GM12878 (cell line): ENCODE data around the gene NPAS4. TPM values are rescaled to one million over a fixed set of nuclear protein-coding genes. Genes with fewer than 3 reads are reported as not detected.

Experiments
- BMI1 ChIP-seq: fragments of 450-650 bp; IDR thresholded peaks from 2 replicates; pipeline ENCODE4 v1.6.1; 2016; ENCODE audit warnings: mild to moderate bottlenecking, moderate library complexity, borderline replicate concordance
- CHD4 ChIP-seq: fragments of 200-600 bp; sonication (generic); IDR thresholded peaks from 2 replicates; pipeline ENCODE4 v1.6.1; 2016; ENCODE audit warnings: mild to moderate bottlenecking
- CREB1 ChIP-seq: IDR thresholded peaks from 2 replicates; pipeline ENCODE4 v1.6.1; 2012; ENCODE audit warnings: low read depth, mild to moderate bottlenecking, inconsistent platforms
- DPF2 ChIP-seq: fragments of 450-650 bp; IDR thresholded peaks from 2 replicates; pipeline ENCODE4 v1.6.1; 2017; ENCODE audit warnings: mild to moderate bottlenecking
- ESRRA ChIP-seq: IDR thresholded peaks from 2 replicates; pipeline ENCODE4 v1.6.1; 2012; ENCODE audit warnings: mild to moderate bottlenecking, low read length, improper control_type of control experiment
- FOXK2 ChIP-seq: fragments of 450-650 bp; IDR thresholded peaks from 2 replicates; pipeline ENCODE4 v1.6.1; 2017; ENCODE audit warnings: mild to moderate bottlenecking, moderate library complexity
- HDAC2 ChIP-seq: fragments of 200-600 bp; sonication (generic); IDR thresholded peaks from 2 replicates; pipeline ENCODE4 v1.6.1; 2017
- IKZF2 ChIP-seq, 2 experiments: fragments of 450-650 bp; IDR thresholded peaks; 2 replicates each; pipeline ENCODE4 v1.6.1; 2017; ENCODE audit warnings: mild to moderate bottlenecking in 2 of 2, moderate library complexity in 2 of 2
- LARP7 ChIP-seq: fragments of 450-650 bp; IDR thresholded peaks from 2 replicates; pipeline ENCODE4 v1.6.1; 2017; ENCODE audit warnings: mild to moderate bottlenecking
- MEF2B ChIP-seq: fragments of 450-650 bp; IDR thresholded peaks from 2 replicates; pipeline ENCODE4 v1.6.1; 2018; ENCODE audit warnings: mild to moderate bottlenecking, moderate library complexity; ENCODE audit not compliant: partially characterized antibody, poor library complexity, severe bottlenecking
- MYC ChIP-seq: IDR thresholded peaks from 2 replicates; pipeline ENCODE4 v1.6.1; 2011; ENCODE audit warnings: mild to moderate bottlenecking, low read length, moderate library complexity, inconsistent platforms; ENCODE audit not compliant: insufficient read depth, insufficient replicate concordance, insufficient read length, severe bottlenecking
- NFXL1 ChIP-seq: fragments of 450-650 bp; IDR thresholded peaks from 2 replicates; pipeline ENCODE4 v1.6.1; 2017; ENCODE audit warnings: antibody characterized with exemption, mild to moderate bottlenecking, borderline replicate concordance
- NFYA ChIP-seq: IDR thresholded peaks from 2 replicates; pipeline ENCODE4 v1.6.1; 2011; ENCODE audit warnings: low read depth, mild to moderate bottlenecking, low read length, improper control_type of control experiment, borderline replicate concordance
- NR2F1 ChIP-seq: fragments of 450-650 bp; conservative IDR thresholded peaks from 2 replicates; pipeline ENCODE4 v1.6.1; 2017; ENCODE audit warnings: mild to moderate bottlenecking
- POLR2AphosphoS2 ChIP-seq: IDR thresholded peaks from 2 replicates; pipeline ENCODE4 v1.6.1; 2011; ENCODE audit warnings: low read depth, mild to moderate bottlenecking, low read length, improper control_type of control experiment, moderate library complexity
- POU2F2 ChIP-seq: IDR thresholded peaks from 3 replicates; pipeline ENCODE4 v1.6.1; 2011; ENCODE audit warnings: low read depth, mild to moderate bottlenecking, low read length, borderline replicate concordance
- RB1 ChIP-seq: fragments of 450-650 bp; formaldehyde crosslinking; IDR thresholded peaks from 2 replicates; pipeline ENCODE4 v1.6.1; 2017; ENCODE audit warnings: mild to moderate bottlenecking, borderline replicate concordance
- RELB ChIP-seq: fragments of 450-650 bp; IDR thresholded peaks from 2 replicates; pipeline ENCODE4 v1.6.1; 2017; ENCODE audit warnings: low read depth, mild to moderate bottlenecking, moderate library complexity
- STAT1 ChIP-seq: fragments of 450-650 bp; conservative IDR thresholded peaks from 2 replicates; pipeline ENCODE4 v1.6.1; 2014; ENCODE audit warnings: antibody characterized with exemption, mild to moderate bottlenecking
- SUPT20H ChIP-seq: IDR thresholded peaks from 2 replicates; pipeline ENCODE4 v1.6.1; 2011; ENCODE audit warnings: low read depth, mild to moderate bottlenecking, low read length, moderate library complexity, borderline replicate concordance; ENCODE audit not compliant: control insufficient read depth
- TBL1XR1 ChIP-seq: IDR thresholded peaks from 2 replicates; pipeline ENCODE4 v1.6.1; 2012; ENCODE audit warnings: low read depth, low read length, improper control_type of control experiment
- TCF12 ChIP-seq: IDR thresholded peaks from 2 replicates; pipeline ENCODE4 v1.6.1; 2011; ENCODE audit warnings: low read depth, mild to moderate bottlenecking, low read length
- ZBTB4 ChIP-seq: fragments of 450-650 bp; formaldehyde crosslinking; IDR thresholded peaks from 2 replicates; pipeline ENCODE4 v1.4.0; 2022; ENCODE audit warnings: mild to moderate bottlenecking, moderate library complexity
- polyA plus RNA-seq, 11 experiments: library from polyadenylated mRNA; depleted of rRNA in 4 of 11; unstranded in 6 of 11; stranded (reverse) in 5 of 11; fragments of >200 nt; fragmentation: Nextera tagmentation in 4 of 11; fragmentation: Illumina TruSeq in 1 of 11; extraction: Ambion mirVana in 4 of 11; extraction: Trizol in 1 of 11; gene quantifications; 1 replicate in 1 of 11; 2 replicates in 10 of 11; pipeline versions ENCODE4 v1.2.1 to v1.2.3, GENCODE V29; 2011 to 2016; ENCODE audit warnings: inconsistent platforms in 2 of 11, missing spikeins in 2 of 11, low read depth in 1 of 11
- total RNA-seq, 4 experiments: library from RNA; depleted of rRNA in 3 of 4; stranded (reverse); fragments of >200 nt in 3 of 4; fragmentation: Illumina TruSeq in 1 of 4; extraction: Trizol in 1 of 4; gene quantifications; 2 replicates each; pipeline versions ENCODE4 v1.2.1 to v1.2.3, GENCODE V29; 2013 to 2021
- TF ChIP-seq, protein P1 (sequence below): fragments of 450-650 bp; formaldehyde crosslinking; IDR thresholded peaks from 2 replicates; pipeline ENCODE4 v1.4.0; 2020; ENCODE audit warnings: mild to moderate bottlenecking, moderate library complexity

Gene NPAS4
- total and polyA plus RNA-seq, 10 of the 15 experiments (the other 5 are each of a cell fraction or from before 2014, with no cell fraction given) = 0.03 to 0.18 (median 0.06) TPM; not detected in 7

- TF ChIP-seq NFYA (no peak), HDAC2 (no peak), NFXL1 (no peak), ESRRA (no peak), TCF12 (peak; percentile 9; the same call in 1 of the 2 replicates), NR2F1 (peak; percentile 93), IKZF2 (IDR thresholded peaks at IDR 0.05) (peak; percentile 77 to 88), MYC (no peak), SUPT20H (no peak), ZBTB4 (CRISPR knock-in tag) (no peak), STAT1 (no peak), CHD4 (no peak), LARP7 (no peak), POU2F2 (no peak), RB1 (no peak), CREB1 (no peak), TBL1XR1 (no peak), RELB (peak; percentile 52), POLR2AphosphoS2 (no peak), FOXK2 (no peak), BMI1 (no peak), DPF2 (0 out of 2 replicates have a peak, but pooled peaks have one; percentile 36), MEF2B (peak; percentile 88)
- TF ChIP-seq, protein P1, sequence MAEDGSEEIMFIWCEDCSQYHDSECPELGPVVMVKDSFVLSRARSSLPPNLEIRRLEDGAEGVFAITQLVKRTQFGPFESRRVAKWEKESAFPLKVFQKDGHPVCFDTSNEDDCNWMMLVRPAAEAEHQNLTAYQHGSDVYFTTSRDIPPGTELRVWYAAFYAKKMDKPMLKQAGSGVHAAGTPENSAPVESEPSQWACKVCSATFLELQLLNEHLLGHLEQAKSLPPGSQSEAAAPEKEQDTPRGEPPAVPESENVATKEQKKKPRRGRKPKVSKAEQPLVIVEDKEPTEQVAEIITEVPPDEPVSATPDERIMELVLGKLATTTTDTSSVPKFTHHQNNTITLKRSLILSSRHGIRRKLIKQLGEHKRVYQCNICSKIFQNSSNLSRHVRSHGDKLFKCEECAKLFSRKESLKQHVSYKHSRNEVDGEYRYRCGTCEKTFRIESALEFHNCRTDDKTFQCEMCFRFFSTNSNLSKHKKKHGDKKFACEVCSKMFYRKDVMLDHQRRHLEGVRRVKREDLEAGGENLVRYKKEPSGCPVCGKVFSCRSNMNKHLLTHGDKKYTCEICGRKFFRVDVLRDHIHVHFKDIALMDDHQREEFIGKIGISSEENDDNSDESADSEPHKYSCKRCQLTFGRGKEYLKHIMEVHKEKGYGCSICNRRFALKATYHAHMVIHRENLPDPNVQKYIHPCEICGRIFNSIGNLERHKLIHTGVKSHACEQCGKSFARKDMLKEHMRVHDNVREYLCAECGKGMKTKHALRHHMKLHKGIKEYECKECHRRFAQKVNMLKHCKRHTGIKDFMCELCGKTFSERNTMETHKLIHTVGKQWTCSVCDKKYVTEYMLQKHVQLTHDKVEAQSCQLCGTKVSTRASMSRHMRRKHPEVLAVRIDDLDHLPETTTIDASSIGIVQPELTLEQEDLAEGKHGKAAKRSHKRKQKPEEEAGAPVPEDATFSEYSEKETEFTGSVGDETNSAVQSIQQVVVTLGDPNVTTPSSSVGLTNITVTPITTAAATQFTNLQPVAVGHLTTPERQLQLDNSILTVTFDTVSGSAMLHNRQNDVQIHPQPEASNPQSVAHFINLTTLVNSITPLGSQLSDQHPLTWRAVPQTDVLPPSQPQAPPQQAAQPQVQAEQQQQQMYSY (CRISPR knock-in tag) = no peak
Measured at GRCh38 chr11:66459138-66459778, 38.4 kb downstream of the NPAS4 start (continued).
